Activated CD4-positive, alpha-beta T cell treated with anti-CD3 and anti-CD28 coated beads, Interleukin-2, amount 10 ng/mL, durations not matched to agents 7 days and 5 days (primary cell): ENCODE results near the gene TECTB. TPM values are rescaled to one million over a fixed set of nuclear protein-coding genes. Genes with fewer than 3 reads are reported as not detected.

Experiments used
- CTCF ChIA-PET: fragments of 350-600 bp; sonication (Branson Sonifier 250); formaldehyde crosslinking; loops from one replicate; lab custom pipeline; 2021; ENCODE audit warnings: antibody characterized with exemption; lab: Charles Lee
- POLR2A ChIA-PET: fragments of 350-600 bp; sonication (Branson Sonifier 250); formaldehyde crosslinking; loops from one replicate; lab custom pipeline; 2021; ENCODE audit warnings: antibody characterized with exemption; lab: Charles Lee
- DNase-seq: peaks from one replicate; pipeline ENCODE4 v3.0.0-alpha.2; 2020
- H3K27ac Mint-ChIP-seq: one replicate; pipeline ENCODE4 v1.8.0; 2021; ENCODE audit warnings: mild to moderate bottlenecking, moderate library complexity, mixed read lengths
- H3K27me3 Mint-ChIP-seq: one replicate; pipeline ENCODE4 v1.8.0; 2021; ENCODE audit warnings: mixed read lengths
- H3K36me3 Mint-ChIP-seq: one replicate; pipeline ENCODE4 v1.8.0; 2021; ENCODE audit warnings: low read depth, mixed read lengths
- H3K4me1 Mint-ChIP-seq: one replicate; pipeline ENCODE4 v1.8.0; 2021; ENCODE audit warnings: mixed read lengths
- H3K4me3 Mint-ChIP-seq: one replicate; pipeline ENCODE4 v1.8.0; 2021; ENCODE audit warnings: mild to moderate bottlenecking, moderate library complexity, mixed read lengths
- H3K9me3 Mint-ChIP-seq: one replicate; pipeline ENCODE4 v1.8.0; 2021; ENCODE audit warnings: mixed read lengths
- total RNA-seq, 2 experiments: library from RNA; stranded (reverse); gene quantifications; one replicate each; pipeline ENCODE4 v1.2.3, GENCODE V29; 2021

The TECTB gene
- not detected for total RNA-seq

GRCh38 chr10:112283100-112283499 is at the start of gene TECTB:
TSS of gene TECTB (plus strand) at chr10:112283400. CDS start at chr10:112283735, 335 bp downstream.
- DNase-seq = no peak
- no peaks in the 10 kb centered on the region for H3K9me3 Mint-ChIP-seq
- ChIA-PET CTCF (no interaction called here), POLR2A (no interaction called here)
- no peak within 1 kb of the TSS for H3K4me3 Mint-ChIP-seq
- no peak within 1 kb of the TSS for H3K27ac Mint-ChIP-seq
- H3K4me1 Mint-ChIP-seq = no peaks in the 10 kb centered on the region
- H3K36me3 Mint-ChIP-seq = no peaks in the 10 kb centered on the region
- peaks cover 14% of the 10 kb centered on the region for H3K27me3 Mint-ChIP-seq

GRCh38 chr10:112235141-112235540 is 48.1 kb upstream of the TECTB start:
- Mint-ChIP-seq H3K36me3 (no peaks in the 10 kb centered on the region), H3K27ac (no peak overlapping the region), H3K9me3 (peaks cover 4% of the 10 kb centered on the region), H3K4me3 (no peak overlapping the region), H3K4me1 (no peaks in the 10 kb centered on the region), H3K27me3 (peaks cover 9% of the 10 kb centered on the region)
- ChIA-PET POLR2A (no interaction called here), CTCF (no interaction called here)
- DNase-seq = no peak

- ChIA-PET POLR2A (no interaction called here), CTCF (no interaction called here)
- no peak for DNase-seq
- H3K27me3 Mint-ChIP-seq = peaks cover 9% of the 10 kb centered on the region
- no peak overlapping the region for H3K27ac Mint-ChIP-seq
- no peak overlapping the region for H3K4me3 Mint-ChIP-seq
- H3K4me1 Mint-ChIP-seq = no peaks in the 10 kb centered on the region
- H3K9me3 Mint-ChIP-seq = peaks cover 5% of the 10 kb centered on the region
- peaks cover under 1% of the 10 kb centered on the region for H3K36me3 Mint-ChIP-seq
Measured at GRCh38 chr10:112235920-112236319, 47.3 kb upstream of the TECTB start.

GRCh38 chr10:112236486-112236885 is 46.7 kb upstream of the TECTB start:
- no peak for DNase-seq
- peaks cover 2% of the 10 kb centered on the region for H3K36me3 Mint-ChIP-seq
- ChIA-PET POLR2A (no interaction called here), CTCF (no interaction called here)
- H3K4me1 Mint-ChIP-seq = no peaks in the 10 kb centered on the region
- no peak overlapping the region for H3K27ac Mint-ChIP-seq
- H3K4me3 Mint-ChIP-seq = no peak overlapping the region
- H3K27me3 Mint-ChIP-seq = peaks cover 5% of the 10 kb centered on the region
- H3K9me3 Mint-ChIP-seq = peaks cover 11% of the 10 kb centered on the region

GRCh38 chr10:112239347-112239746 is 43.9 kb upstream of the TECTB start:
- H3K4me3 Mint-ChIP-seq = no peak overlapping the region
- no peak overlapping the region for H3K27ac Mint-ChIP-seq
- H3K9me3 Mint-ChIP-seq = peaks cover 12% of the 10 kb centered on the region
- CTCF ChIA-PET = no interaction called here
- H3K27me3 Mint-ChIP-seq = no peaks in the 10 kb centered on the region
- POLR2A ChIA-PET = no interaction called here
- H3K4me1 Mint-ChIP-seq = no peaks in the 10 kb centered on the region
- DNase-seq = no peak
- H3K36me3 Mint-ChIP-seq = peaks cover 2% of the 10 kb centered on the region

- Mint-ChIP-seq H3K27ac (no peak overlapping the region), H3K27me3 (no peaks in the 10 kb centered on the region), H3K4me3 (no peak overlapping the region), H3K36me3 (peaks cover 2% of the 10 kb centered on the region), H3K9me3 (peaks cover 12% of the 10 kb centered on the region), H3K4me1 (no peaks in the 10 kb centered on the region)
- ChIA-PET POLR2A (no interaction called here), CTCF (no interaction called here)
- DNase-seq = no peak
Measured at GRCh38 chr10:112240441-112240840, 42.8 kb upstream of the TECTB start.

- H3K27me3 Mint-ChIP-seq = no peaks in the 10 kb centered on the region
- H3K36me3 Mint-ChIP-seq = peaks cover 2% of the 10 kb centered on the region
- POLR2A ChIA-PET = no interaction called here
- no peak for DNase-seq
- peaks cover 12% of the 10 kb centered on the region for H3K9me3 Mint-ChIP-seq
- CTCF ChIA-PET = no interaction called here
- no peak overlapping the region for H3K27ac Mint-ChIP-seq
- no peaks in the 10 kb centered on the region for H3K4me1 Mint-ChIP-seq
- no peak overlapping the region for H3K4me3 Mint-ChIP-seq
Measured at GRCh38 chr10:112241651-112242341, 41.4 kb upstream of the TECTB start.

- H3K4me3 Mint-ChIP-seq = no peak overlapping the region
- ChIA-PET CTCF (no interaction called here), POLR2A (no interaction called here)
- H3K36me3 Mint-ChIP-seq = peaks cover 2% of the 10 kb centered on the region
- H3K4me1 Mint-ChIP-seq = no peaks in the 10 kb centered on the region
- no peak for DNase-seq
- H3K27ac Mint-ChIP-seq = no peak overlapping the region
- peaks cover 12% of the 10 kb centered on the region for H3K9me3 Mint-ChIP-seq
- H3K27me3 Mint-ChIP-seq = no peaks in the 10 kb centered on the region
Measured at GRCh38 chr10:112242769-112243168, 40.4 kb upstream of the TECTB start.

- Mint-ChIP-seq H3K9me3 (peaks cover 12% of the 10 kb centered on the region), H3K27ac (no peak overlapping the region), H3K27me3 (no peaks in the 10 kb centered on the region), H3K36me3 (peaks cover 2% of the 10 kb centered on the region), H3K4me3 (no peak overlapping the region), H3K4me1 (no peaks in the 10 kb centered on the region)
- DNase-seq = no peak
- ChIA-PET POLR2A (no interaction called here), CTCF (interaction anchor here (0.6 kb wide), 1 partner anchor 298 kb away, joined by 3 read pairs; no protein-coding TSS in a partner anchor)
Measured at GRCh38 chr10:112243713-112244112, 39.5 kb upstream of the TECTB start.

DNA sequence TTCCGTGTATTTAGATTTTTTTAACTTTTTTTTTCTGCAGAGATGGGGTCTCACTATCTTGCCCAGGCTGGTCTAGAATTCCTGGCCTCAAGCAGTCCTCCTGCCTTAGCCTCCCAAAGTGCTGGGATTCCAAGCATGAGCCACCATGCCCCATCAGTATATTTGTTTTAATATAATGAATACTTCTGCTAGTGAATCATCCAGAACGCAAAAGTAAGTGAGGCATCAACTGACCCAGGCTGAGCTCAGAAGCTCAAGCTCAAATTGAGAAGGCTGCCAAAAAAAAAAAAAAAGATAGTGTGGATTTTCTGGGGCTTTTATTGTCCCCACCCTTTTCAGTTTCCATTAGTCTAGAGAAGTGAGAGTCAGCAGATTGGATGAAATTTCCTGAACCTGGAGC is 39.0 kb upstream of the TECTB start:
- ChIA-PET CTCF (interaction anchor here (0.6 kb wide), 1 partner anchor 297 kb away, joined by 3 read pairs; no protein-coding TSS in a partner anchor), POLR2A (no interaction called here)
- Mint-ChIP-seq H3K9me3 (peaks cover 12% of the 10 kb centered on the region), H3K4me3 (no peak overlapping the region), H3K36me3 (peaks cover 2% of the 10 kb centered on the region), H3K27me3 (no peaks in the 10 kb centered on the region), H3K4me1 (no peaks in the 10 kb centered on the region), H3K27ac (no peak overlapping the region)
- no peak for DNase-seq

DNA sequence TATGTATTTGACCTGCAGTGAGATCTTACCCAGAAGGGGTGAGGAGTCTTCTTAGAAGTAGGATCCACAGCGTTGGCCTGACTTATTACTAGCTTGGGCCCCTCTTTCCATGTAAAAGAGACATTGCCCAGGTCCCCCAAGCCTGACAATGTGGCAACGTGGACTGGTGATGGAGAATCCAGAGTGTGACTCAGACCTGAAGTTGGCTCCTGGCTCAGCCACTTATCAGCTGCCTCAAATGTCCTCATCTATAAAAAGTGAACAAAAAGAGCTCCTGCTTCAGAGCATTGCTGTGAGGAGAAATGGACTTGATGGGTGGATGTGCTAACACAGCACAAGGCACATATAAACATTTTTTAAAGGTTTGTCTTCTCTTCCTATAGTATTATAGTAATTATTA is 35.4 kb upstream of the TECTB start:
- no peaks in the 10 kb centered on the region for H3K4me1 Mint-ChIP-seq
- ChIA-PET CTCF (no interaction called here), POLR2A (no interaction called here)
- no peaks in the 10 kb centered on the region for H3K27me3 Mint-ChIP-seq
- H3K4me3 Mint-ChIP-seq = no peak overlapping the region
- DNase-seq = no peak
- H3K27ac Mint-ChIP-seq = no peak overlapping the region
- H3K36me3 Mint-ChIP-seq = no peaks in the 10 kb centered on the region
- H3K9me3 Mint-ChIP-seq = peaks cover 4% of the 10 kb centered on the region

DNA sequence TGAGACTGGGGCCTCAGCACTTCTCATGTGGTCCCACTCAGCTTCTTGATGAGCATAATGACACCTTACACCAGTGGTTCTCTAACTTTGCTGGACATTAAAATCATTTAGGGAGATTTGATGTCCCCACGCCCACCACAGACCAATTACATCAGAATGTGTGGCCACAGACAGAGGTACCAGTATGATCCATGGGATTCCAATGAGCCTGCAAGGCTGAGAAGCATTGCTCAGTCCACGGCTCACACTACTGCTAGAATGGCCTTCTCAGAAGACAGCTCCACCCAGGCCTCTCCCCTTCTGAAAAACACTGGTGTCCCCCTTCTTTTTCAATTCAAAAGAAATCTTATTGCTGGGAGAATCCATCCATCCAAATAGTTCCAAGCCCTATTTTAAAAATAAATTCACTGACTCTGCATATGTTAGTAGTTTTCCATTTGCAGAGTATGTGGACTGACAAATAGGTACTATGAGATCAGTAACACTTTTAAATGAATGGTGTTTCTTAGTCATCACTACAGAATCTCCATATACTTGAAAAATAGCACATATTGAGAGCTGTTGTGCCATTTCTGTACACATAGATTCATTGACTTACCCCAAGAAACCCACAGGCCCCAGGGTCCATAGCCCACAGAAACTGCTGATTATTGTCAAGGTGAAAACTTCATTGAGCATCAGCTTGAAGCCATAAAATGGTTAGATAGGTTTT is 34.5 kb upstream of the TECTB start:
- Mint-ChIP-seq H3K27ac (no peak overlapping the region), H3K9me3 (peaks cover 4% of the 10 kb centered on the region), H3K36me3 (no peaks in the 10 kb centered on the region), H3K4me1 (no peaks in the 10 kb centered on the region), H3K4me3 (no peak overlapping the region), H3K27me3 (no peaks in the 10 kb centered on the region)
- no peak for DNase-seq
- ChIA-PET POLR2A (no interaction called here), CTCF (no interaction called here)

GRCh38 chr10:112249722-112250121 is 33.5 kb upstream of the TECTB start:
- no peak for DNase-seq
- H3K36me3 Mint-ChIP-seq = no peaks in the 10 kb centered on the region
- H3K27me3 Mint-ChIP-seq = no peaks in the 10 kb centered on the region
- ChIA-PET CTCF (no interaction called here), POLR2A (no interaction called here)
- H3K4me1 Mint-ChIP-seq = no peaks in the 10 kb centered on the region
- H3K4me3 Mint-ChIP-seq = no peak overlapping the region
- H3K27ac Mint-ChIP-seq = no peak overlapping the region
- peaks cover 4% of the 10 kb centered on the region for H3K9me3 Mint-ChIP-seq
